NCI-H2171 treated with DMSO at 0.1 percent for 48 hours (cell line): ENCODE results near the gene NFYC.

ENCODE experiments used
- DNase-seq: peaks from one replicate; lab custom pipeline; 2025; lab: John Stamatoyannopoulos, UW

The NFYC gene

GRCh38 chr1:40783001-40783905, 91.7 kb downstream of the NFYC start, which contains the start of gene KCNQ4:
KCNQ4 (plus strand) TSS chr1:40783787; CDS start chr1:40784094, 307 bp downstream.
- peak; percentile 65 for DNase-seq

- no peak for DNase-seq
Observed at GRCh38 chr1:40784141-40784770, 92.8 kb downstream of the NFYC start.

GRCh38 chr1:40784771-40785151, 93.3 kb downstream of the NFYC start:
- DNase-seq, result no peak

GRCh38 chr1:40785446-40785845, 93.9 kb downstream of the NFYC start:
- no peak for DNase-seq

- DNase-seq, result no peak
Observed at GRCh38 chr1:40786171-40786994, 94.9 kb downstream of the NFYC start.

- DNase-seq, result no peak
Observed at GRCh38 chr1:40786995-40787705, 95.6 kb downstream of the NFYC start.

- no peak for DNase-seq
Observed at GRCh38 chr1:40787737-40788560, 96.4 kb downstream of the NFYC start.

GRCh38 chr1:40788561-40789341, 97.2 kb downstream of the NFYC start:
- DNase-seq, result no peak

- no peak for DNase-seq
Observed at GRCh38 chr1:40789342-40789598, 97.8 kb downstream of the NFYC start.

GRCh38 chr1:40789661-40790430, 98.3 kb downstream of the NFYC start:
- DNase-seq, result no peak

GRCh38 chr1:40792036-40792435, 100.5 kb downstream of the NFYC start:
- no peak for DNase-seq

- no peak for DNase-seq
Observed at GRCh38 chr1:40793617-40794016, 102.1 kb downstream of the NFYC start.

- no peak for DNase-seq
Observed at GRCh38 chr1:40794048-40794447, 102.5 kb downstream of the NFYC start.

- no peak for DNase-seq
Observed at GRCh38 chr1:40794974-40795715, 103.6 kb downstream of the NFYC start.

GRCh38 chr1:40795811-40796586, 104.5 kb downstream of the NFYC start:
- DNase-seq, result no peak

- DNase-seq, result no peak
Observed at GRCh38 chr1:40796939-40797667, 105.6 kb downstream of the NFYC start.

GRCh38 chr1:40797668-40798010, 106.1 kb downstream of the NFYC start:
- no peak for DNase-seq
